OCI-LY7 (cell line): ENCODE measurements around the gene ALG1.

Experiments used
- EZH2phosphoT487 ChIP-seq: fragments of 200-600 bp; sonication (generic); IDR thresholded peaks from 2 replicates; pipeline ENCODE4 v1.6.1; 2018; ENCODE audit warnings: low read depth, borderline replicate concordance, mild to moderate bottlenecking, mixed run types, antibody characterized with exemption, low read length, moderate library complexity, mixed read lengths
- TF ChIP-seq, protein P1 (sequence below): fragments of 200-600 bp; sonication (generic); conservative IDR thresholded peaks from 2 replicates; pipeline ENCODE4 v1.5.1; 2014; ENCODE audit warnings: mild to moderate bottlenecking, antibody characterized with exemption, low read length, moderate library complexity, mixed read lengths

DNA sequence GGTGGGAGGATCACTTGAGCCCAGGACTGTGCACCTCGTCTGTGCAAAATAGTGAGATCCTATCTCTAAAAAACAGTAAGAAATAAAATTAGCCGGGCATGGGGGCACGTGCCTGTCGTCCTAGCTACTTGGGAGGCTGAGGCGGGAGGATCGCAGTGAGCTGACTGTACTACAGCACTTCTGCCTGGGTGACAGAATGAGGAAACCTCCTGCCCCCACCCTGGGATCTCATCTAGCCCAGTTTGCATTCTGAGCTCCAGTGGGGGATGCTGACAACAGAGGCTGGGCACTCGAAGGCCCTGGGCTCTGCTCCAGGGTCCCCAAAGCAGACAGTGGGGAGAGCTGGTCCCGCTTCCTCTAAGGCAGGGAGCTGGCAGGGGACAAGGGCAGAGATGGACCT lies 45.0 kb upstream of the ALG1 start:
- TF ChIP-seq, protein P1, sequence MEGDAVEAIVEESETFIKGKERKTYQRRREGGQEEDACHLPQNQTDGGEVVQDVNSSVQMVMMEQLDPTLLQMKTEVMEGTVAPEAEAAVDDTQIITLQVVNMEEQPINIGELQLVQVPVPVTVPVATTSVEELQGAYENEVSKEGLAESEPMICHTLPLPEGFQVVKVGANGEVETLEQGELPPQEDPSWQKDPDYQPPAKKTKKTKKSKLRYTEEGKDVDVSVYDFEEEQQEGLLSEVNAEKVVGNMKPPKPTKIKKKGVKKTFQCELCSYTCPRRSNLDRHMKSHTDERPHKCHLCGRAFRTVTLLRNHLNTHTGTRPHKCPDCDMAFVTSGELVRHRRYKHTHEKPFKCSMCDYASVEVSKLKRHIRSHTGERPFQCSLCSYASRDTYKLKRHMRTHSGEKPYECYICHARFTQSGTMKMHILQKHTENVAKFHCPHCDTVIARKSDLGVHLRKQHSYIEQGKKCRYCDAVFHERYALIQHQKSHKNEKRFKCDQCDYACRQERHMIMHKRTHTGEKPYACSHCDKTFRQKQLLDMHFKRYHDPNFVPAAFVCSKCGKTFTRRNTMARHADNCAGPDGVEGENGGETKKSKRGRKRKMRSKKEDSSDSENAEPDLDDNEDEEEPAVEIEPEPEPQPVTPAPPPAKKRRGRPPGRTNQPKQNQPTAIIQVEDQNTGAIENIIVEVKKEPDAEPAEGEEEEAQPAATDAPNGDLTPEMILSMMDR = no peak
- no peak for TF ChIP-seq EZH2phosphoT487
